HG03432 (cell line): ENCODE results near the gene GDPD4.

ENCODE experiments used
- ATAC-seq: cut with Tn5 transposase; IDR thresholded peaks from one replicate; pipeline ENCODE4 v1.9.1; 2021; ENCODE audit warnings: mild to moderate bottlenecking, moderate library complexity; ENCODE audit not compliant: unreplicated experiment

The GDPD4 gene, protein sequence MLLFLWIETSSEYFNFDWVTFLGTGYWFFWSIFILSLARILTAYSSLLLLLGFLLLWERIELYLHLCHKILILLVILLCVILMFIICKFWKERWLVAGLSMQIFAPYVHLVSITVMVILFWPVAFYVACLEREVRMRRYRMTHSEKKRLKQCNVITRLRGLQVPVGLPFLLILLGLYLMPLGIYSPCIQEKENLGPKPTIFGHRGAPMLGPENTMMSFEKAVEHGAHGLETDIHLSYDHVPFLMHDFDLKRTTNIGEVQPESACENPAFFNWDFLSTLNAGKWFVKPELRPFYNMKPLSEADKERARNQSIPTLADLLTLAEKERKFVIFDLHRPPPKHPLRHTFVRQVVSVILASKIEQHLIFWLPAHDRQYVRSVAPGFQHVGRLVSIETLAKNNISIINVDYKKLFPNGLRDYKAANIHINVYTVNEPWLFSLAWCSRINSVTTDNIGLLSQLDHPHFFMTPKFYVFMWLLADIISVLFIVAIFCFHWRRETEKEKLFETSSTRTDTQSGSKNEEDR

DNA sequence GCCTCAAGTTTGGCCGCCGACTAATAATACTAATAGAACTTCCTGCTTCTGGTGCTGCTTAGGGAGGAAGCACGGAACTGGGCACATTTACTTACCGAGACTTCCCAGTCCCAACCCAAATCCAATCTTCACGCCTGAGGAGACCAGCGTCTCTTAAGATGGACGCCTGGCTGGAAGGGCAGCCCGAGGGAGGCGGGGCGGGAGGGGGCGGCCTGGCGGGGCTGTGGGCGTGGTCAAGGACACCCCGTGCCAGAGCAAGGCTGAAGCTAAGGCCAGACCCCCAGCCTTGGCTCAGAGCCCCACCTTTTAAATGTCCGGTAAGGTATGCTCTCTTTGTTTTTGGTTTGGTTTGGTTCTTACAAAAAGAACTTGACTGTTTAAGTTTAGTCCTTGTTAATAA lies at the start of gene GDPD4:
Gene GDPD4, minus strand, starts transcription at position 177 of the 400 bp plus-strand sequence. CDS start 16,549 bp downstream, outside the sequence.
- no peak for ATAC-seq

DNA sequence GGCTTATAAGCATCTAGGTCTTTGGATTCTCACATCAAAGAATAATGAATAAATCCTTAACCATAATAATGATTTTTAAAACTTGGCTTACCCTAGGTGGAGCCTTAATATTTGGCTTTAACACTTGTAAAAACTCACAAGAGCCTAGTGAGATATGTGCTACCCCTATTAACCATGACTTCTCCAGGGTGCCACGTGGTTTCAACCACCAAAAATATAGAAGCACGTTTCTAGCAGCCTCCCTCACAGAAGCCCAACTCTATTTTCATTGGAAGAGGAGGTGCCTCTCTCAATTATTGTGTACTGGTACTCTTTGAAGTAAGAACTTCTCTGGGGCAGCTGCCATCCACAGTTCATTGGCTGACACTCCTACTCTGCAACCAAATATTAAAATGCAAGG lies 46.5 kb upstream of the GDPD4 start:
- no peak for ATAC-seq

DNA sequence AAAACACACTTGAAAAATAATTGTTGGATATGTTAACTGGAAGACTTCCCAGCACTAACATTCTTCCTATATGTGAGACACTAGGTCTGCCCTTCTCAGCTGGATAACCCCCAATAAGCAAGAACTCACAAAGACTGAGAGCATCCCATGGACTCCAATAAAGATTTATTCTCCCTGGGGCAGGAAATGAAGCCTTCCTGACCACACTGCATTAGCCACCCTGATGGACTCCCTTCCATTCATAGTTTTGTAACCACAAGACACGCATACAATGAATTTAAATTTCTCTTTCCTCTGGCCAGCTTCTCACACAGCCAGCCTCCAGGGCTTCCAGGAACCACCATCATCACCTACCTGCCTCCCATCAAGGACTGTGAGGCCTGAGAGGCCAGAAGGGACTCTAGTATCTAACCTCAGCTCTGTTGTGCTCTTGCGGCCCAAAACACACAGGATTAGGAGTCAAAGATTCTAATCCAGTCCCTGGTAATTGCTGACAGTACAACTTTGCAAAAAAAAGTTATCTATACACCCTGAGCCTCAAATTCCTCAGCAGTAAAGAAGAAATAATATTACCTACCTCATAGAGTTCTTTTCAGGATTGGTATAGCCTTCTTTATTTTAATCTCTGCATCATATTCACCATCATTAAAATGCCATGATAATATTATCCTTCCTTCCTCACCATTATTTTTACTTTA lies 45.6 kb upstream of the GDPD4 start:
- ATAC-seq: no peak

DNA sequence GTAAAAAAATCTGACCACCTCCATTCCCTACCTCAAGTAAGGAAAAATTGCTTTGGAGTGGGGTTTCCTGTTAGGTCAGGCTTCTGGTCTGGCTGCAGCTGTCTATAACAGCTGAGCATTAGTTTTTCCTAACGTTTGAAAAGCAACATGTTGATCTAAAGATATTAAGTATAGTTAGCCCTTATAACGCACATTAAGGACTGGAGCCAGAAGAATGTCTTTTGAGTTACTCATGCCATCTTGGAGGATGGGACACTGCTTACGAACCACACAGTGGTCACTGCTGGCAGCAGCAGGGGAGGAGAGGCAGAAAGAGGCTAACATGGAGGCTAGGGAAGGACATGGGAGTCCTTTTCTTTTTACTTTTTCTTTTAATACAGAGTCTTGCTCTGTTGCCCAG lies 44.1 kb upstream of the GDPD4 start:
- ATAC-seq: no peak

DNA sequence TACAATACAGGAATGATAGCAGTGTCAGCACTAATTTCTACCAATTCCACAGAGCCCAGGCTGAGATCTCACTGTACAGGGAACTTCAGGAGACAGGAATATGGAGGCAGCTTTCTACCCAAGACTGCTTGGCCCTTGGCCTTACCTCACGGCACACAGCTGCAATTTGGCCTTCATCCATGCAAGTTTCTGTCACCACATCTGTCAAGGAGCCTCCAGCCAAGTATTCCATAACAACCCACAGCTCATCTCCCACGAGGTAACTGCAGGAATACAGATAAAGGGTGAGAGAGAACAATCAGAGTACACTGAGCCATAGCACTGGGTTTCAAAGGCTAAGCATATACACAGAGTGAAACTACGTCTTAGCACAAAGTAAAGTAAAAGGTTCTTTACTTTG lies 39.0 kb upstream of the GDPD4 start:
- no peak for ATAC-seq

DNA sequence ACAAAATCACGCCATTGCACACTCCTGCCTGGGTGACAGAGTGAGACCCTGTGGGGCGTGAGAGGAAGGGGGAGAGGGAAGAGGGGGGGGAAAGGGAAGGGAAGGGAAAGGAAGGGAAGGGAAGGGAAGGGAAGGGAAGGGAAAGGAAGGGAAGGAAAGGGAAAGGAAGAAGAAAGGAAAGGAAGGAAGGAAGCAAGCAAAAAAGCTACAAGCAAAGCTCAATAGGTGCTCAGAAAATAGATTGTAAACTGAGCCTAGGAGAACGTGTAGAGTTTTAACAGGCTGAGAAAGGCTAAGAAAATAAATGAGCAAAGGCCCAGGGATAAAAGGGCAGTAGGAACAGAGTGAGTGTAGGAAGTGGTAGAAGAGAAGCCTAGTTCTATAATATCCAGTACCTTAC lies 30.8 kb upstream of the GDPD4 start:
- no peak for ATAC-seq

DNA sequence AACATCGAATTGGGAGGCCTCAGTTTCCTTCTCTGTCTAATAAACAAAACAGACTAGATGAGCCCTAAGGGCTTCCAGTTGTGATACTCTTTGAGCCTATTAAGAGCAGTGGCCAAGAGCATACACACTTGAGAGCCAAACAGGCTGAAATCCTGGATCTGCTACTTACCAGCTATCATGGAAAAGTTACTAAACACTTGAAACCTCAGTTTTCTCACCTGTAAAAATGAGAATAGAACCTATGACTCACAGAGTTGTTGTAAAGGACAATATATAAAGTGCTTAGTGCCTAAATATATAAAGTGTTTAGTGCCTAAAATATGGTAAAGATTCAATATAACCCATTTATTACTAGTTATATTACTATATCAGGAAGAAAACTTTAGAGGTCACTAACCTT lies 23.7 kb upstream of the GDPD4 start:
- ATAC-seq: no peak

DNA sequence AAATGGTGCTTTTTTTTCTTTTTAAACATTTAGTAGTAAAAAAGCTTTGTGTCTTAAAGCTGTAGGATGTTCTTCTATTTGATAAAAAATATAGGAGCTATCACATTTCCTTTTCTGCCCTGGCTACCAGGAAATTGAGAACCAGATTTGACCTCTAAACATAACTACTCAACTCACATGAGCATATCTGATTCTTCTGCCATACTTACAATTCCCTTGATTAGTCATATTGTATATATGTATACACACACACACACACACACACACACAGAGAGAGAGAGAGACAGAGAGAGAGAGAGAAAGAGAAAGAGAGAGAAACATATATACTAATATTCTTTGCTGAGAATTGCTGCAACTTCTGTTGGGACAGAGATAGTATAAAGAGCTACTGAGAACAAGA lies 23.0 kb upstream of the GDPD4 start:
- no peak for ATAC-seq

DNA sequence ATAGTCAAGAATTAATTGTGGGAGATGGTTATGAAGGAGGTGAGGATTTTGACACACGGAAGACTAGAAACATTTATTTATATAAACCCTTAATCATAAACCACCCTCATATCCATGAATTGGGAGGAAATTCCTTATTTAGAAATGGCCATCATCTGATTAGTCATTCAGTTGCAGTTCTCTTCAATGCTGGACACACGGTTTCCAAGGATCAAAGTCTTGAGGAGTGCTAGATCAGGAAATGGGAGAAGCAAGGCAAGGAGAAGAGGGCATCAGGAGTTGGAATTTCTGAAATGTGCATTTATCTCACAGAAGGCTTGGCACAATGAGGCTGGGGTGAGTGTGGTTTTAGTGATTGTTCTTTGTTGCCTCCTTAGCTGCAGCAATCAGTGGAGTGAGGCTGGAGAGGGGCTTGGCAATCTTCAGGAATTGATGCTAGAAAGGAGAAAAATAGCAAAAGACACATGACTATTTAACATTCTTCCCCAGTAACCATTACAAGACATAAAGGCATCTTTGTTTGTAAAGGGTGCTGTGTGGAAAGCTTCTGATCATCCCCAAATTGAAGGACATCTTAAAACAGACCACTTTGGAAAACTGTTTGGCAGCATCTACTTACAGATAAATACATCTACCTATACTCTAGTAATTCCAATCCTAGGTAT lies 21.6 kb upstream of the GDPD4 start:
- ATAC-seq: no peak

DNA sequence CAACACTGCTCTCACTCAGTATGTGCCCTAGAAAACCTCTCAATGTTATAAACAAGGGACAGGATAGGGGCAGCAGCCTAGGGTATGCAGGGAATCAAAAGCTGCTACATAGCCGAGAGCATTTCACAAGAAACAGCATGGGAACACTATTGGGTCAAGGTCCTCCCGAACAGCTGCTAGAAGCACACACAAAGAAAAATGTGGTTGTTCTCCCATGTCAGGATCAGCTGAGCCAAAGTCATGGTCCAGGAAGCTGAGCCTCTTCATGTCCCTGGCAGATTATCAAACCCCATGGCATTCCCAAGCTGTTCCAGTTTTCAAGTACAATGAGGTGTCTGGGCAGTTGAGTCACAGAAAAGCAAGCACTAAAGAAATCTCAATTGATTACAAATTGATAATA lies 21.0 kb upstream of the GDPD4 start:
- ATAC-seq: no peak

DNA sequence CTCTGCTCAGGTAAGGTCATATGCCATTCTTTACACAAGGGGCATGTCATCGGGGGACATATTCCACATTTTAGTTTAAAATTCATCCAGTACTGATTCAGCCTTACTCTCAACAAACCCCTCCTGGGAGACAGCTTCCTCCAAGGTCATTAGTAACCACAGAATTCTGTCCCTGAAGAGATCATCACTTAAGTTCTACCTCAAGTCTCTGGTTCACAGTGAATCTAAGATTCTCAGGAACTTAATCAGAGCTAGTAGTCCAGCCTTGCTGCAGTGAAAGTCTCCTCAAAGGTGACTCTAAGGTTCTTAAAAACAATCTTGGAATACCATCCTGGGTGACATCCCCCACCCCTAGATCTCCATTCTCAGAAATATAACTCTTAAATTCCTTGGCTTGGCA lies 18.9 kb upstream of the GDPD4 start:
- ATAC-seq: no peak

DNA sequence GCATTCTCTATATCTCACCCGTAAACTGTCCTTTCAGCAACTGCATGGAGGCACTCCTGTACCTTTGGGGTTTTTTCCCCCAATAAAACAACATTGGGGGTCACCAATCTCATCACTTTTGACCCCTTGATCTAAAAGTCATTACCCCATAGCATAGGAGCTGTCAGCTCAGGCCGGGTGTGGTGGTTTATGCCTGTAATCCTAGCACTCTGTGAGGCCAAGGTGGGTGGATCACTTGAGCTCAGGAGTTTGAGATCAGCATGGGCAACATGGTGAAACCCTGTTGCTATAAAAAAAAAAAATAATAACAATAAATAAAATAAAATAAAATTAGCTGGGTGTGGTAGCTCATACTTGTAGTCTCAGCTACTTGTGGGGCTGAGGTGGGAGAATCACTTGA lies 17.1 kb upstream of the GDPD4 start:
- ATAC-seq: no peak

DNA sequence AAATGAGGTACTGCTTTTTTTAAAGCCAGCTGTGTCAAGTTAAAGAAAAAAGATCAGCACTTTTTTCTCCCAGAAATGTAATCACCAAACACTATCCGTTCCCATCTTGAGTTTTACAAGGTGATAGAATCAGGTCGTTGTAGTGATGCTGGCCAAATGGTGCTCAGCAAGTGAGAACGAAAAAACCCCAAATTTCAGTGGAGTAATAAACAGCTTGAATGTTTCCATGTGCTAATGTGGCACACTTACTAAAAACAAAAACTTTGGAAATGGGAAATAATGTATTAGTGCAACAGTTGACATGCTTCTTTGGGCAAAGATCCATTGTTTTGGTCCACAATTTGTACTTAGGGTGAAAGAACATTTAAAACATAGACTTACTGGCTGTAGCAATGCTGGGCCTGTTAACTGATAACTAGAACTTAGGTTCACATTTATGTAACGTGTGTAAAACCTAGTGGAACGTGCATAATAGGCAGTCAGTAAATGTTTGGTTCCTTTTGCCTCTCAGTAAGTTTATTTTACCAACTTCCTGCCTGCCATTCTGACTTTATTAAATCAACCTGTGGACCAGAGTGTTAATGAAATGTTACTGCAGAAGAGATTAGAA lies 15.4 kb upstream of the GDPD4 start:
- no peak for ATAC-seq

DNA sequence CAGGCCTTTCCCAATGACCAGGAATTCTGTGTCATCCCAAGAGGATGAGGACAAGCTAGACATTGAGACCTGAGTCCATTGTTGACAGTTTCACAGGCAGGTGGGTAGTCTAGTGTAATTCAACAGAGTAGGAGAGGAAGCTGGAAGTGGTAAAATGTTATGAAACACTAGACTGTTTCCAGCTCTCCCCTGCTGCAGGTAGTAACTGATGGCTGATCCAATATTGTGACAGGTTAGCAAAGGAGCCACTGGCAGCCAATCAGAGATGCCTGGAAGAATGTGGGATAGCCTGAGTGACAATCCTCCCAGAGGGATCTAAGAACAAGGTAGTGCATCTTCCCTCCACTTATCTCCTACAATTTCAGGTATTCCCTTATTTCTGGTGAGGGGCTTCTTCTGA lies 10.6 kb upstream of the GDPD4 start:
- ATAC-seq: no peak

DNA sequence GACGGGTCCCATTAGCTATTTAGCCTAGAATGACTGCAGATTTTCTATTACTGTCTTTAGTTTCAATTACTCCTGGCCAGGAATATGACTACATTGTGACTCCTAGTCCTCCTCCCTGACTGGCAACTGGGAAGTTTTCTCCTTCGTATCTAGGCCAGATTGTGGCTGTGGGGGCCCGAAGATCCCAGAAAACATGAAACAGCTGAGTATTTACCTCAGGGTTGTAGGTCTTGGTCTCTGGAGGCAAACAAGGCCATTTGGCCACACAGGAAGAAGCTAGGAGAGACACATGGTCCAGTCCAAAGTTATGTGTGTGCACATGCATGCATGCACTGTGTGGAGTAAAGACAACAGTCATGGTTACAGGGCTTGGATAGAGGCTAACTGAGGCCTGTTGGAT lies 10.2 kb upstream of the GDPD4 start:
- ATAC-seq: no peak

DNA sequence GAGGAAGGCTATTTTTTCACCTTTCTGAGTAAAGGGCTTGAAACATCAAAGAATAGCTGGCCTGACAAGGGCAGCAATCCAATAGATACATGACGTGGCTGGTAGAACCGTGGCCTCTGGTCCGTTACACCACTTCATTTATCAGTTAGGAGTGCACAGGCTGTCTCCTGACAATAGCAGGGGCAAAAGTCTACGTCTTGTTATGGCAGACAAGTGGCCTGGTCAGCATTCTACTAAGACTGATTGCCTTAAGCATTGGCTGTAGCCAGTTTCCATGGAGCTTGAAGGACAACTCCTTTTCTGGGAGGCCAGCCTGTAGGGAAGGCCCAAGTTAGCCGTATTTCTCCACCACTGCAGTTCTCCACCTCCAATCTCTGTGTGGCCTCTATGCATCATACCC lies 9.2 kb upstream of the GDPD4 start:
- no peak for ATAC-seq

DNA sequence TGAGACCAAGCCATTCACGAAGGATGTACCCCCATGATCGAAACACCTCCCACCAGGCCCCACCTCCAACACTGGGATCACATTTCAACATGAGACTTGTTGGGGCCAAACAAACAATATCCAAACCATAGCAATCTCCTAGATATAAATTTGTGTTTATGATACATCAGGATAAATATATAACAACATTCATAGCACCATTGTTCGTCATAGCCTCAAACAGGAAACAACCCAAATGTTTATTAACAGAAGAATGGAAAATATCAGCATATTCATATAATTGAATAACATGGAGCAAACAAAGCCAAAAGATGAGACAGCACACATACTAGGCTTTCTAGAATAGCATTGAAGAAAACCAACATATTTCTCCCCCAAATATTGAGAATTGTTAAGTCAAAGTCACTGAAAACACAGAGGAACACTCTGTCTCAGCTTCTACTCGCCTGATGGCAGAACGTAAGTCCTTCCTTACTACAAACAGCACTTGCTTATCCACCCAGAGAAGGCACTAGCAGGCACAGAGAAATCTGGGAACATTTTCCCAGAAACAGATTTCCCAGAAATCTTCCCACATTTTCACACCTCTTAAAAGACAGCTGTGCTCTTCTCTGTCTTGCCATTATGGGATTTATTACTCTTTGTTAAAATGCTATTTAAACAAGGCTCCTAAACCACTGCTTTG lies 8.1 kb upstream of the GDPD4 start:
- no peak for ATAC-seq

DNA sequence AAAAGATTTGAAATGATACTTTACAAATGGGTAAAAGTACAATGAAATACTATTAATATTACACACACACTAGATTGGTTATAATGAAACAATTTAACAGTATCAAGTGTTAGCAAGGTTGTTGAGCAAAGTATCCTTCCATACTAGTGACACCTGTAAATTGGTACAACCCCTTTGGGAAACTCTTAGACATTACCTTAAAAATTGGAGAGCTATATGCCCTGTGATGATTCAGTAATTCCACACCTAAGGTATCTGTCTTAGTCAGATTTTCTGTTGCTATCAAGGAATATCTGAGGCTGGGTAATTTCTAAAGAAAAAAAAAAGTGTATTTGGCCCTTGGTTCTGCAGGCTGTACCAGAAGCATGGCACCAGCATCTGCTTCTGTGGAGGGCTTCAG lies 7.4 kb upstream of the GDPD4 start:
- no peak for ATAC-seq

DNA sequence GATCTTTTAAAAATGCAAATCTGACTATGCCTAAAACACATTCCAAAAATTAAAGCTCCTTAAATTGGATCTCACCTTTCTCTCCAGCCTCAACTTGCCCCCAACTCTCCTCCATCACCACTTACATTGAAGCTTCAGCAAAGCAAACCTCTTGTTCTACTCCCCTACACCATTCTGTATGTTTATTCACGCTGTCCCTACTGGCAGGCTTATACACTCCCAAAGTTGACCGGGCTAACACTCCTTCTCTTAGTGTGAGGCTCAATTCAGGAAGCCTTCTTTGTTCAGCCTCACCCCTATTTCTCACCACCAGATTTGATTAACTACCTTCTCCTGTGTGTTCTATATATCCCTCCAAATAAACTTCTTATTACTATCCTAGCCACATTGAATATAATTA lies 1.8 kb upstream of the GDPD4 start:
- ATAC-seq: no peak

DNA sequence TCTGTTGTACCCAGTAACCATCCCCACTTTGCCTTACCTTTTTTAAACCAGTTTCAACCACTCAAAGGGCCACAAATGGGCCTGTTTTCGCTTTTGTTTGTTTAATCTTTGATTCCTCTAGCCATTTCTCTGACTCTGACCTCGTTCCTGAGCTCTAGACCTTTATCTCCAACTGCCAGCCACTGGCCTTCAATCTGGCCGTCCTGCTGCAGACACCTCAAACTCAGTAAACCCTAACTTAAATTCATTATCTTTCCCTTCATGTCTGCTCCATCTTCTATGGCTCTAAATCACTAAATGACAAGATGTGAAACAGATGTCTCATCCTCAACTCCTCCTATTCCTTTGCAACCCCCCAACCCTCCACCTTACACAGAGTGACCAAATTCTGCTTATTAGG lies 1.3 kb upstream of the GDPD4 start:
- ATAC-seq: no peak

DNA sequence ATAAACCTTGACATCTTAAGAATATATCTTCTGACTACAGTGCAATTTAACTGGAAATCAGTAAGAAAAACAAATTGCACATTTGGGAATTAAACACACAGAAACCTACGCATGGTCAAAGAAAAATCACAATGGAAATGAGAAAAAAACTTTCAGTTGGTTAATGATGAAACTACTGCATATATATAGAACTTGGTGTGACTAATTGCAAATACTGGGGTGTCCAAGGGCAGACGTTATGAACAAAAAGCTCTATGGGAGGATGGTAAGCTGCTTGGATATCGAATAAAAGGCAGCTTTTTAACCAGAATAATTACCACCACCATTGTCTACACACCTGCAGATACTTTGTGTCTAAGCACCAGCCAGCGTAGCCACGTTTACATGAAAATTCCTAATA lies 791 bp downstream of the GDPD4 start:
- no peak for ATAC-seq
